Endothelial cell of umbilical vein (primary cell): ENCODE results near the gene ZC3H13.

Experiments
- POLR2A ChIP-seq: IDR thresholded peaks from 2 replicates; pipeline ENCODE4 v1.6.1; 2012; ENCODE audit warnings: low read depth, mild to moderate bottlenecking, control low read depth, low read length
- TF ChIP-seq, protein P1 (sequence below), 2 donors: IDR thresholded peaks; 1 replicate in 1 of 2; 2 replicates in 1 of 2; pipeline ENCODE4 v1.5.1; 2011; ENCODE audit warnings: low read length in 2 of 2, mild to moderate bottlenecking in 2 of 2, moderate library complexity in 2 of 2, control low read depth in 1 of 2, inconsistent platforms in 1 of 2, low read depth in 1 of 2; ENCODE audit not compliant: insufficient read depth in 1 of 2; ENCODE audit errors: extremely low read depth in 1 of 2

DNA sequence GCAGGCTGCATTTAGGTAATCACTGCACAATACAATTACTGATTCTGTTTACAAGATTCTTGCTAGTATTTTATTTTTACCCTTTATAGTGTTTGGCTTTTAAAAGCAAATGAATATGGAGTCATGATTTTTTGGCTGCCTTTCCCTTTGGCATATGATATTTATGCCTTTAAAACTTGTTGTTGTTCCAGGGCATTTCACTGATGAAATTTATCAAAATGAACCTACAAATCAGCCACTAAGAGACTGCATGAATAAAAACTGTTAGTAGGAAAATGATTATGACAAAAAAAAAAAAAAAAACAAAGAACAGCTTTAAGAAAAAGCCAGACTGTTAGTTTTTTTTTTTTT lies 49.7 kb upstream of the ZC3H13 start:
- TF ChIP-seq, protein P1, sequence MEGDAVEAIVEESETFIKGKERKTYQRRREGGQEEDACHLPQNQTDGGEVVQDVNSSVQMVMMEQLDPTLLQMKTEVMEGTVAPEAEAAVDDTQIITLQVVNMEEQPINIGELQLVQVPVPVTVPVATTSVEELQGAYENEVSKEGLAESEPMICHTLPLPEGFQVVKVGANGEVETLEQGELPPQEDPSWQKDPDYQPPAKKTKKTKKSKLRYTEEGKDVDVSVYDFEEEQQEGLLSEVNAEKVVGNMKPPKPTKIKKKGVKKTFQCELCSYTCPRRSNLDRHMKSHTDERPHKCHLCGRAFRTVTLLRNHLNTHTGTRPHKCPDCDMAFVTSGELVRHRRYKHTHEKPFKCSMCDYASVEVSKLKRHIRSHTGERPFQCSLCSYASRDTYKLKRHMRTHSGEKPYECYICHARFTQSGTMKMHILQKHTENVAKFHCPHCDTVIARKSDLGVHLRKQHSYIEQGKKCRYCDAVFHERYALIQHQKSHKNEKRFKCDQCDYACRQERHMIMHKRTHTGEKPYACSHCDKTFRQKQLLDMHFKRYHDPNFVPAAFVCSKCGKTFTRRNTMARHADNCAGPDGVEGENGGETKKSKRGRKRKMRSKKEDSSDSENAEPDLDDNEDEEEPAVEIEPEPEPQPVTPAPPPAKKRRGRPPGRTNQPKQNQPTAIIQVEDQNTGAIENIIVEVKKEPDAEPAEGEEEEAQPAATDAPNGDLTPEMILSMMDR (IDR thresholded peaks at IDR 0.05; ENCODE audit: extremely low read depth in 1 of 2, insufficient read depth in 1 of 2, low read depth in 1 of 2, low read length in 2 of 2): no peak
- no peak for TF ChIP-seq POLR2A
